IMR-90 (cell line): ENCODE results near the gene KDM1B.

Experiments
- CEBPB ChIP-seq: IDR thresholded peaks from 2 replicates; pipeline ENCODE4 v1.6.1; 2012; ENCODE audit warnings: low read depth, low read length, improper control_type of control experiment
- NFE2L2 ChIP-seq: fragments of 150-350 bp; IDR thresholded peaks from 2 replicates; pipeline ENCODE4 v1.6.1; 2016; ENCODE audit warnings: low read depth, mild to moderate bottlenecking, low read length
- POLR2A ChIP-seq: IDR thresholded peaks from 2 replicates; pipeline ENCODE4 v1.6.1; 2012; ENCODE audit warnings: mild to moderate bottlenecking, low read depth, low read length
- RAD21 ChIP-seq: IDR thresholded peaks from 2 replicates; pipeline ENCODE4 v1.6.1; 2012; ENCODE audit warnings: low read length, improper control_type of control experiment
- RCOR1 ChIP-seq: IDR thresholded peaks from 2 replicates; pipeline ENCODE4 v1.6.1; 2012; ENCODE audit warnings: mild to moderate bottlenecking, low read length, improper control_type of control experiment; ENCODE audit not compliant: insufficient replicate concordance
- RFX5 ChIP-seq: IDR thresholded peaks from 2 replicates; pipeline ENCODE4 v1.8.0; 2012; ENCODE audit warnings: low read depth, mild to moderate bottlenecking, low read length, moderate library complexity
- SMC3 ChIP-seq: fragments of 150-350 bp; IDR thresholded peaks from 2 replicates; pipeline ENCODE4 v1.6.1; 2016; ENCODE audit warnings: low read depth, mild to moderate bottlenecking, antibody characterized with exemption, low read length, moderate library complexity
- TF ChIP-seq, protein P1 (sequence below): conservative IDR thresholded peaks from 2 replicates; pipeline ENCODE4 v1.5.1; 2012; ENCODE audit warnings: mild to moderate bottlenecking, low read depth, low read length, improper control_type of control experiment
- TF ChIP-seq, protein P2 (sequence below): fragments of 150-350 bp; IDR thresholded peaks from 2 replicates; pipeline ENCODE4 v1.6.1; 2017; ENCODE audit warnings: mild to moderate bottlenecking, antibody characterized with exemption, low read length, low read depth
- TF ChIP-seq, protein P3 (sequence below): fragments of 150-350 bp; IDR thresholded peaks from 2 replicates; pipeline ENCODE4 v1.6.1; 2016; ENCODE audit warnings: low read depth, mild to moderate bottlenecking, low read length, moderate library complexity, borderline replicate concordance

DNA sequence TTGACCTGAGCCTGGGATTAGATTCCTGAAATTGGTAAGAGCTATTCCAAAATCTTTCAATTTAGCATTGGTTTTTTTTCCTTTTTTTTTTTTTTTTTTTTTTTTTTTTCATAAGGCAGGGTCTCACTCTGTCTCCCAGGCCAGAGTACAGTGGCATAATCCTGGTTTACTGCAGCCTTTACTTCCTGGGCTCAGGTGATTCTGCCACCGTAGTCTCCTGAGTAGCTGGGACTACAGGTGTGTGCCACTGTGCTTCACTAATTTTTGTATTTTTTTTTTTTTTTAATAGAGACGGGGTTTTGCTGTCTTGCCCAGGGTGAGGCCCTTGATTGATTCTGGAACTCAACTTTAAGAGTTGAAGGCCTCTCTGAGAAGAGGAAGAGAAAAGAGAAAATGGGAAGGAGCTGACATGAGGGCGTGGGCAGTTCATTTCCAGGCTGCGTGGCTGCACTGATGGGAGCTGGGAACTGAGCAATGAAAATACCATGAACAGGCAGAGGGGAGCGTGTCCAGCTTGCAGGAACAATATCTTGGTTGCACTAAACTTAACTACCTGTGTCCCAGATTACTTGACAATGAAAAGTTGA is 24.6 kb downstream of the KDM1B start:
- TF ChIP-seq, protein P1, sequence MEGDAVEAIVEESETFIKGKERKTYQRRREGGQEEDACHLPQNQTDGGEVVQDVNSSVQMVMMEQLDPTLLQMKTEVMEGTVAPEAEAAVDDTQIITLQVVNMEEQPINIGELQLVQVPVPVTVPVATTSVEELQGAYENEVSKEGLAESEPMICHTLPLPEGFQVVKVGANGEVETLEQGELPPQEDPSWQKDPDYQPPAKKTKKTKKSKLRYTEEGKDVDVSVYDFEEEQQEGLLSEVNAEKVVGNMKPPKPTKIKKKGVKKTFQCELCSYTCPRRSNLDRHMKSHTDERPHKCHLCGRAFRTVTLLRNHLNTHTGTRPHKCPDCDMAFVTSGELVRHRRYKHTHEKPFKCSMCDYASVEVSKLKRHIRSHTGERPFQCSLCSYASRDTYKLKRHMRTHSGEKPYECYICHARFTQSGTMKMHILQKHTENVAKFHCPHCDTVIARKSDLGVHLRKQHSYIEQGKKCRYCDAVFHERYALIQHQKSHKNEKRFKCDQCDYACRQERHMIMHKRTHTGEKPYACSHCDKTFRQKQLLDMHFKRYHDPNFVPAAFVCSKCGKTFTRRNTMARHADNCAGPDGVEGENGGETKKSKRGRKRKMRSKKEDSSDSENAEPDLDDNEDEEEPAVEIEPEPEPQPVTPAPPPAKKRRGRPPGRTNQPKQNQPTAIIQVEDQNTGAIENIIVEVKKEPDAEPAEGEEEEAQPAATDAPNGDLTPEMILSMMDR, result no peak
- TF ChIP-seq CEBPB (no peak), RAD21 (no peak), RFX5 (no peak), SMC3 (no peak), POLR2A (no peak), RCOR1 (no peak), NFE2L2 (no peak)
- TF ChIP-seq, protein P2, sequence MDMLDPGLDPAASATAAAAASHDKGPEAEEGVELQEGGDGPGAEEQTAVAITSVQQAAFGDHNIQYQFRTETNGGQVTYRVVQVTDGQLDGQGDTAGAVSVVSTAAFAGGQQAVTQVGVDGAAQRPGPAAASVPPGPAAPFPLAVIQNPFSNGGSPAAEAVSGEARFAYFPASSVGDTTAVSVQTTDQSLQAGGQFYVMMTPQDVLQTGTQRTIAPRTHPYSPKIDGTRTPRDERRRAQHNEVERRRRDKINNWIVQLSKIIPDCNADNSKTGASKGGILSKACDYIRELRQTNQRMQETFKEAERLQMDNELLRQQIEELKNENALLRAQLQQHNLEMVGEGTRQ, result no peak
- TF ChIP-seq, protein P3, sequence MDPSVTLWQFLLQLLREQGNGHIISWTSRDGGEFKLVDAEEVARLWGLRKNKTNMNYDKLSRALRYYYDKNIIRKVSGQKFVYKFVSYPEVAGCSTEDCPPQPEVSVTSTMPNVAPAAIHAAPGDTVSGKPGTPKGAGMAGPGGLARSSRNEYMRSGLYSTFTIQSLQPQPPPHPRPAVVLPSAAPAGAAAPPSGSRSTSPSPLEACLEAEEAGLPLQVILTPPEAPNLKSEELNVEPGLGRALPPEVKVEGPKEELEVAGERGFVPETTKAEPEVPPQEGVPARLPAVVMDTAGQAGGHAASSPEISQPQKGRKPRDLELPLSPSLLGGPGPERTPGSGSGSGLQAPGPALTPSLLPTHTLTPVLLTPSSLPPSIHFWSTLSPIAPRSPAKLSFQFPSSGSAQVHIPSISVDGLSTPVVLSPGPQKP, result no peak
